ENCODE results near the gene YARS1.

DNA sequence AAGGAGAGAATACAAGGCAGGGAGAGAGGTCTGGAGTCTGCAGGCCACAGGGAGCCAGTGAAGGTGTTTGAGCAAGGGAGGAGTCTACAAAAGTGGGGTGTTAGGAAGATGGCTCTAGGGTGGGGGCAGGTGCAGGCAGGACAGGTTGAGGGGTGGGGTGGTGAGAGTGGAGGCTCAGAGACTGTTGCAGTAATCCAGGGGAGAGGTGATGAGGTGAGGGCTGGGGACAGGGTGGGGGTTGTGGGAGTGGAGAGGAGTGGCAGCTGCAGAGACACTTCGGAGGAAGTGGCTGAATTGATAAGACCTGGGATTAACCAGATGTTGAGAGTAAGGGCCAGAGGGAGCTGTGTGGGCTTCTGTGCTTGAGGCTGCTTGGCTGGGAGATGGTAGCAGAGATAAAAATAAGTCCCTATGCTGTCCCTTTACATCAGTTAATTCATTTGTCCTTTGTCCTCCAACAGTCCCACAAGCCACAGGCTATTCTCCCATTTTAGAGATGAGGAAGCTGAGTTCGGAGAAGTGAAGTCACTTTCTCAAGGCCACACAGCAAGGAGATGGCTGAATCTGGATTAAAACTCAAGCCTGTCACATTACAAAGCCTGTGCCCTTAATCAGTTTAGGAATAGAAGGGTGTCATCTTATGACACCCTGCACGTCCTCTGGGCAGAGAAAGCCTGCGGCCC, 59.8 kb downstream of the YARS1 start:
- no peak for TF ChIP-seq EZH2 (IDR thresholded peaks at IDR 0.05; ENCODE audit: insufficient read depth, poor library complexity, severe bottlenecking)
- no peak for TF ChIP-seq EZH2phosphoT487 (IDR thresholded peaks at IDR 0.05; ENCODE audit: insufficient read depth, low read depth)
